B cell (primary cell): Measurements from ENCODE around the gene SYT17. TPM values are rescaled to one million over a fixed set of nuclear protein-coding genes. Genes with fewer than 3 reads are reported as not detected.

ENCODE experiments used
- ATAC-seq: fragments of 200-7000 bp; cut with Tn5 transposase; one replicate; pipeline ENCODE4 v1.10.0; 2021; ENCODE audit warnings: low read depth, mild to moderate bottlenecking, moderate number of reproducible peaks, moderate library complexity
- CTCF ChIA-PET: fragments of 350-600 bp; sonication (Branson Sonifier 250); formaldehyde crosslinking; loops from one replicate; lab custom pipeline; 2021; ENCODE audit warnings: antibody characterized with exemption, inconsistent platforms; lab: Charles Lee
- POLR2A ChIA-PET: fragments of 350-600 bp; sonication (Branson Sonifier 250); formaldehyde crosslinking; loops from one replicate; lab custom pipeline; 2021; ENCODE audit warnings: antibody characterized with exemption; lab: Charles Lee
- DNase-seq: peaks from one replicate; pipeline ENCODE4 v3.0.0; 2013
- H2AFZ ChIP-seq: 2 replicates; pipeline ENCODE4 v1.6.1; 2012; ENCODE audit warnings: mild to moderate bottlenecking, low read depth, low read length; ENCODE audit not compliant: insufficient read depth, poor library complexity, severe bottlenecking
- H3K27ac ChIP-seq, 2 donors: 1 replicate in 1 of 2; 2 replicates in 1 of 2; pipeline ENCODE4 v1.5.1; 2012 to 2013; ENCODE audit warnings: low read length in 2 of 2, mild to moderate bottlenecking in 2 of 2, moderate library complexity in 1 of 2
- H3K27me3 ChIP-seq, 4 experiments: fragments of 200-600 bp in 1 of 4; sonication (generic) in 1 of 4; replicated peaks in 1 of 4; 1 replicate in 2 of 4; 2 replicates in 2 of 4; pipeline versions ENCODE4 v1.6.1 to v1.7.0; 2013 to 2016; ENCODE audit warnings: low read length in 3 of 4, mild to moderate bottlenecking in 2 of 4, mixed read lengths in 1 of 4, moderate library complexity in 1 of 4; ENCODE audit not compliant: insufficient read depth in 4 of 4, control insufficient read depth in 3 of 4; ENCODE audit errors: control extremely low read depth in 1 of 4
- H3K36me3 ChIP-seq, 2 experiments: replicated peaks in 1 of 2; 1 replicate in 1 of 2; 2 replicates in 1 of 2; pipeline versions ENCODE4 v1.6.1 to v1.7.1; 2013; ENCODE audit warnings: low read length in 1 of 2; ENCODE audit not compliant: insufficient read depth in 2 of 2, control insufficient read depth in 1 of 2; ENCODE audit errors: control extremely low read depth in 1 of 2, extremely low read depth in 1 of 2
- H3K4me1 ChIP-seq, 2 donors: fragments of 200-600 bp in 1 of 2; sonication (generic) in 1 of 2; 1 replicate in 1 of 2; 2 replicates in 1 of 2; pipeline versions ENCODE4 v1.5.1 to v1.6.1; 2013 to 2017; ENCODE audit warnings: low read length in 2 of 2; ENCODE audit not compliant: control insufficient read depth in 2 of 2, insufficient read depth in 2 of 2
- H3K4me2 ChIP-seq: replicated peaks from 2 replicates; pipeline ENCODE3; 2012; ENCODE audit warnings: mild to moderate bottlenecking, low read depth, low read length; ENCODE audit not compliant: poor library complexity, severe bottlenecking
- H3K4me3 ChIP-seq, 5 experiments: fragments of 200-600 bp in 1 of 5; sonication (generic) in 1 of 5; 1 replicate in 3 of 5; 2 replicates in 2 of 5; pipeline versions ENCODE4 v1.5.1 to v1.7.0; 2011 to 2016; ENCODE audit warnings: low read length in 4 of 5, mild to moderate bottlenecking in 4 of 5, low read depth in 2 of 5, control low read depth in 1 of 5, moderate library complexity in 1 of 5; ENCODE audit not compliant: insufficient read depth in 1 of 5; ENCODE audit errors: control extremely low read depth in 1 of 5, extremely low read depth in 1 of 5
- H3K79me2 ChIP-seq: fragments of 200-600 bp; sonication (generic); one replicate; pipeline ENCODE4 v1.6.0; 2016; ENCODE audit warnings: low read length; ENCODE audit not compliant: control insufficient read depth, insufficient read depth
- H3K9ac ChIP-seq: fragments of 200-600 bp; sonication (generic); 2 replicates; pipeline ENCODE4 v1.6.1; 2017; ENCODE audit warnings: mild to moderate bottlenecking, low read length, moderate library complexity
- H3K9me3 ChIP-seq, 3 donors: one replicate each; pipeline versions ENCODE4 v1.6.1 to v1.7.1; 2013; ENCODE audit warnings: low read length in 2 of 3; ENCODE audit not compliant: control insufficient read depth in 2 of 3, insufficient read depth in 1 of 3; ENCODE audit errors: control extremely low read depth in 1 of 3
- H4K20me1 ChIP-seq: 2 replicates; pipeline ENCODE4 v1.6.0; 2012; ENCODE audit warnings: mild to moderate bottlenecking, low read length; ENCODE audit not compliant: insufficient read depth, control insufficient read depth, poor library complexity, severe bottlenecking
- H3K27ac Mint-ChIP-seq: one replicate; pipeline ENCODE4 v1.8.0; 2021; ENCODE audit warnings: mixed read lengths
- H3K27me3 Mint-ChIP-seq: one replicate; pipeline ENCODE4 v1.8.0; 2021; ENCODE audit warnings: mixed read lengths
- H3K4me1 Mint-ChIP-seq: one replicate; pipeline ENCODE4 v1.8.0; 2021; ENCODE audit warnings: mixed read lengths
- H3K4me3 Mint-ChIP-seq: one replicate; pipeline ENCODE4 v1.8.0; 2021; ENCODE audit warnings: mixed read lengths
- H3K9me3 Mint-ChIP-seq: one replicate; pipeline ENCODE4 v1.8.0; 2022; ENCODE audit warnings: mixed read lengths; ENCODE audit not compliant: insufficient read depth
- CTCF ChIP-seq: fragments of 200-600 bp; IDR thresholded peaks from one replicate; pipeline ENCODE4 v1.8.0; 2022; ENCODE audit warnings: antibody characterized with exemption, mild to moderate bottlenecking
- EZH2 ChIP-seq: IDR thresholded peaks from 2 replicates; pipeline ENCODE4 v1.6.1; 2012; ENCODE audit warnings: borderline replicate concordance, low read depth, mild to moderate bottlenecking, moderate library complexity, low read length; ENCODE audit not compliant: insufficient read depth, poor library complexity, severe bottlenecking
- WGBS: methylation state at CpG from one replicate; pipeline ENCODE4 v1.1.5; 2013; ENCODE audit warnings: missing lambda C conversion rate; ENCODE audit not compliant: insufficient coverage; 5-methylcytosine and 5-hydroxymethylcytosine counted together
- intact Hi-C: fragments of 100-400 bp; cut with micrococcal nuclease; formaldehyde crosslinking; loops from one replicate; pipeline ENCODE4 v1.10.0; 2022
- polyA plus RNA-seq: library from polyadenylated mRNA; depleted of rRNA; stranded (reverse); fragments of >200 nt; gene quantifications from 2 replicates; pipeline ENCODE4 v1.2.3, GENCODE V29; 2012
- total RNA-seq, 2 donors: library from RNA; stranded (reverse); fragments of 120-200 nt in 1 of 2; gene quantifications; 1 replicate in 1 of 2; 2 replicates in 1 of 2; pipeline versions ENCODE4 v1.2.3 to v1.2.4, GENCODE V29; 2013 to 2022

SYT17 gene
- total and polyA plus RNA-seq, 2 donors (not counting 1 experiment from before 2014, with no cell fraction given) = 24.9 to 27.7 TPM

GRCh38 chr16:19165101-19165500, 2.9 kb upstream of the SYT17 start:
- H3K4me1 Mint-ChIP-seq = peaks cover 10% of the 10 kb centered on the region

More at GRCh38 chr16:19165101-19165500, 2.9 kb upstream of the SYT17 start:
- Histone ChIP-seq H3K9me3 (peaks cover 0 to 5% (median 0%) of the 10 kb centered on the region in 3 donors), H3K79me2 (no peaks in the 10 kb centered on the region), H3K4me2 (no peak overlapping the region), H3K4me3 (no peak overlapping the region), H3K36me3 (no peaks in the 10 kb centered on the region), H2AFZ (no peak overlapping the region), H3K9ac (no peak overlapping the region), H4K20me1 (no peaks in the 10 kb centered on the region), H3K27ac (no peak overlapping the region), H3K27me3 (peaks cover 0 to 16% (median 0%) of the 10 kb centered on the region in 4 experiments), H3K4me1 (peaks cover 5 to 19% of the 10 kb centered on the region in 2 donors)
- Mint-ChIP-seq H3K27me3 (peaks cover 7% of the 10 kb centered on the region), H3K4me3 (no peak overlapping the region), H3K27ac (no peak overlapping the region), H3K9me3 (peaks cover 5% of the 10 kb centered on the region)
- ChIA-PET POLR2A (no interaction called here), CTCF (interaction anchor here (0.6 to 1.1 kb wide), 2 partner anchors 78 to 210 kb away, joined by 3 to 4 read pairs; no protein-coding TSS in a partner anchor)
- 100% methylated on average over 1 of the region's 5 CpGs for WGBS
- ATAC-seq (no peak), DNase-seq (no peak)
- no peak for TF ChIP-seq CTCF
- no peak for TF ChIP-seq EZH2
- intact Hi-C loops = loop anchor here (5.0 kb wide), 1 partner anchor 98 kb away; the partner anchor contains the start of gene COQ7
